Forelimb muscle (tissue), 1 donor: Measurements from ENCODE around the gene RAB37. TPM values are rescaled to one million over a fixed set of nuclear protein-coding genes. Genes with fewer than 3 reads are reported as not detected.

ENCODE experiments used
- DNase-seq: peaks from one replicate; pipeline ENCODE4 v3.0.0-alpha.2; 2013; ENCODE audit warnings: low read depth
- polyA plus RNA-seq: library from polyadenylated mRNA; unstranded; fragments of 120-200 nt; gene quantifications from one replicate; pipeline ENCODE4 v1.2.1, GENCODE V29; 2013; ENCODE audit not compliant: insufficient read length

The RAB37 gene
- polyA plus RNA-seq, 1 donor = 0.90 TPM

DNA sequence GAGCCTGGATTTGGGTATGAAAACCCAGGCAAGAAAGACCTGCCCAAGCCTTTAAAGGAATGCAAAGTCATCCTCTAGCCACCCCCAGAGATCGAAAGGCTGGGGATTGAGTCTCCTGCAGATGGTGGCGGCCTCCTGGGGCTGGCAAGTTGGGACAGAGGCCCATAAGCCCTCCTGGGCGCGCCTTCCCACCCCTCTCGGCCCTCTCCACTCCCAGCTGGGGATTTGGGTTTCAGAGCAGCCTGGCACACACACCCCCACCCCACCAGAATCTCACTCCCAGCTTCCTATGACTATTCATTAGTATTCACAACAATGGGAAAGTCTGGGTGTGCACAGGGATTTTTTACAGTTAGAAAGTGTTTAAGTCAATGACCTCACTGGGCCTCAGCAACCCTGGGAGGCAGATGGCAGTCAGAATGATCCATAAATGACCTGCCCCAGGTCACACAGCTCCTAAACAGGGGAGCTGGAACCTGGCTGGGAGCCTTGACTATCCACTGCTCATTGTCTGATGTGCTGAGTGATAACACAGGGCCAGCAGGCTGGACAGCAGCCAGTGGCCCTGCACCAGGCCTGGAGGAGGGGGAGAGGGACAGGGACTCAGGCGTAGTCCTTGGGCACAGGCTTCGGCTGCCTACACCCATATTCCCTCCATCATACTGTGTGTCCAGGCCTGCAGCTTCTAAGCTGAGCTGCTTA is 23.5 kb downstream of the RAB37 start:
- no peak for DNase-seq

DNA sequence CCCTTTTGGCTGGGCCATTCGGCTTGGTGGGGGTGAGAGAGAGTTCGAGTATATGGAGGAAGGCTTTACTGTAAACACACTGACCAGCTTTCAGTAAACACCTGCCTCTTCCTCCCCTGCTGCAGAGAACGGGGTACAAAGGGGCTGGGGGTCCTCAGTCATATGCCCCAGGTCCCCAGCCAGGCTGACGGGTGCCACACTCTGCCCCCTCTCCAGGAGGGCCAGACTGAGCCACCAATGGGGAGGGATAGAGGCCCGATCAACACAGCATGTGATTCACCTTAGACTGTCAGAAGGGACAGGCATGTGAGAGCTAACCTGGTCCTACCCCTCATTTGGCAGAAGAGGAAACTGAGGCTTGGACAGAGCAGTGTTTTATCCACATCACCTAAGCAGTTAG is 24.4 kb downstream of the RAB37 start:
- DNase-seq = no peak

DNA sequence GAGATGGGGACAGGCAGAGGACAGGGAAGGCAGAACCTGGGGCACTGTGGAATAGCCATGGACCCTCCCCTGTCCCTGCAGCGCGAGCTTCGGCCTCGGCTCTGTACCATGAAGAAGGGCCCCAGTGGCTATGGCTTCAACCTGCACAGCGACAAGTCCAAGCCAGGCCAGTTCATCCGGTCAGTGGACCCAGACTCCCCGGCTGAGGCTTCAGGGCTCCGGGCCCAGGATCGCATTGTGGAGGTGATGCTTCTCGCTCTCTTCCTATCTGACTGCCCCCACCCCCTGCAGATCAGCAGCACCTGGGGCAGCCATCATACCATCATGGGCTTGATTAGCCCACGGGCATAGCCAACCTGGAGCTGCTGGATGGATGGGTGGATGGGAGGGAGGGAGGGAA is 24.9 kb downstream of the RAB37 start:
- no peak for DNase-seq

DNA sequence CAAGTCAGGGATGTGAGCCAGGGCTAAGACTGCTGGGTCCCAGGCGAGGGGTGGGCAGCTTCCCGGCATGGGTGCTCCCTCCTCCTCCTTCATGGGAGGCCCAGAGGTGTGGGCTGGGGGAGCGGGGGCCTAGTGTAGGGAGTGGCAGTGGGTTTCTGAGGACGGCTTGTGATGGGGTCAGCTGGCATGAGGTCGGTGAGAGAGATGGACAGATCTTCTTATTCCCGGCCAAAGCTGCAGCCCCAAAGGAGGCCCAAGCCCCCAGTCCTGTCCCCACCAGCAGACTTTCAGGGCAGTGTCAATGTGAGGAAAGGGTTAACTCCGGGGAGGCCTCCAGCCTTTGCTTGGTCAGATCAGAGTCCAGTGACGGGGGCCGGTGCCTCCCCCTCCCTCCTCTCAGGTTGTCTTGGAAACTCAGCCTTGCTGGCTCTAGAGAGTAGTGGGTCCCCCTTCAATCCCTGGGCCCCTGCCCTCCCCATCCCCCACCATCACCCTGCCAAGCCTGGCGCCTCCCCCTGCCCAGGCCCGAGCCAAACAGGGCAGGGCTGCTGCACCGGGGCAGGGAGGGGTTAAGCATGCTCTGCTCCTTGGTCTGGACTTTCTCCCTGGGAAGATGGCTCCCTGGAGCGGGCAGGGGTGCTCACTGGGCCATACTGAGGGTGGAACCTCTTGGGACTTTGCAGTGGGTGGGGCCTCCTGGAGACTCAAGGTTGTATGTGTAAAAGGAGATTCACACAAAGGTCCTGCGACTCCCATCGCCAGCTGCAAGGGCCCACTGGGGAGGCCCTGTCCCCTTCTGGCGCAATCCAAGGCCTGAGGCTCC is 26.7 kb downstream of the RAB37 start:
- DNase-seq = no peak

DNA sequence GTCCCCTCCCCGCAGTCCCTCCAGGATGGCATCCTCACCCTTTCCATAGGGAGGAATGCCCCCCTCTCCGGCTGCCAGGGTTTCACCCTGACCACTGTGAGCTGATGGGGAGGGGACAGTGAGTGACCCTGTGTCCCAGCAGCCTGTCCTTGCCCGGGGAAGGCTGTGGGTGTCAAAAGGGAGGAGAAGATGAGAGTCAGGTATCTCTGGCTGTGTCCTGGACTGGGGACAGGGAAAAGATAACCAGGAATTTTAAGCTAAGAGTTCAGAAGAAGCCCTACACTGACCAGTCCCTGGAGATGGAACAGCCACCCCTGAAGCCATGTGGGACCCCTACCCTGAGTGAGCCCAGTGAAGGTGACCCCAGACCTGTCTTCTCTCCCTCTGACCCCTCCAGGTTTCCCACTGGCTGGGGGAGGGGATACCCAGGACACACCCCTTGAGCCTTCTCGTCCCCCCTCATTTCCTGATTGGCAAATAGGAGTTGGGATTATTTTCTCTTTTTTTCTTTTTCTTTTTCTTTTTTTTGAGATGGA is 27.8 kb downstream of the RAB37 start:
- DNase-seq = no peak

DNA sequence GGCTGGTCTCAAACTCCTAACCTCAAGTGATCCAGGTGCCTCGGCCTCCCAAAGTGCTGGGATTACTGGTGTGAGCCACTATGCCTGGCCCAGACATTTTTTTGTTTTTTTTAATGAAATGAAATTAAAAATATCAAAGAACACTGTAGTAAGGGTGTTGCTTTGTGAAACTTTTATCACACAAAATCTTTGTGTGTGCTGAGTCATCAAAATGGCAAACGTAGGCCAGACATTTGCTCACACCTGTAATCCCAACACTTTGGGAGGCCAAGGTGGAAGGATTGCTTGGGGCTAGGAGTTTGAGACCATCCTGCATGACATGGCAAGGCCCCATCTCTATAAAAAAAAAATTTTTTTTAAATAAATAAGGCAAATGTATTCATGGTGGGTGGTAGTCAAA is 29.4 kb downstream of the RAB37 start:
- DNase-seq = no peak

DNA sequence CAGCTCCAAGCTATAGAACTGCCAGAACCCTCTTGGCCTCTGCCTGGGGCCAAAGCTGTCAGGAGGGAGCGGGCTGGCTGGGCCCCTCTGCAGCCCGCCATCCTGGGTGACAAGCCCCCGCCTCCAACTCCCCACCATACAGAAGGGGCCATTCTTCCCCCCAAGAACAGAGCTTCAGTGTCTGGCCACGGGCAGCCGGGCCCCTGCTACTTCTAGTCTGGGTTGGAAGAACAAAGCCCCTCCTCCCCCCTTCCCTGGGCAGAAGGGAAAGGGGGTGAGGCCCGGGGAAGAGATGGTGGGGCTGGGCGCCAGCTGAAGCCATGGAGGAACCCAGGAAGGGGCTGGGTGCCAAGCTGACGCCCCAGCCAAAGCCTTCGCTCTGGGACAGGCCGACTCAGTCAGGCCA is 30.1 kb downstream of the RAB37 start:
- no peak for DNase-seq

DNA sequence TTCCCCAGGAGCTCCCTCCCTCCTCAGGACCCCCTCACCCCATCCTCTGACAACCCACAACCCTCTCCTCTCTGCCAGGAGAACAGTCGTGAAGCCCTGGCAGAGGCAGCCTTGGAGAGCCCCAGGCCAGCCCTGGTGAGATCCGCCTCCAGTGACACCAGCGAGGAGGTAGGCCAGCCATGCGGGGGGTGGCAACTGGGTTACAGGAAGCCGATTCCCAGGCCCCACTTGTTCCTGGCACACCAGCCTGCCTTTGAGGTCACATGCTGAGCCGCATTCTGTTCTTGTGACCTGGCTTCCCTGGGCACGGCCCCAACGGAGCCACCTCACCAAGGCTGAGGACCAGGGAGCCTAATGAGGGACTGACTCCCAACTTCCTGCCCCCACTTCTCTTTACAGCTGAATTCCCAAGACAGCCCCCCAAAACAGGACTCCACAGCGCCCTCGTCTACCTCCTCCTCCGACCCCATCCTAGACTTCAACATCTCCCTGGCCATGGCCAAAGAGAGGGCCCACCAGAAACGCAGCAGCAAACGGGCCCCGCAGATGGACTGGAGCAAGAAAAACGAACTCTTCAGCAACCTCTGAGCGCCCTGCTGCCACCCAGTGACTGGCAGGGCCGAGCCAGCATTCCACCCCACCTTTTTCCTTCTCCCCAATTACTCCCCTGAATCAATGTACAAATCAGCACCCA is 31.2 kb downstream of the RAB37 start:
- no peak for DNase-seq

DNA sequence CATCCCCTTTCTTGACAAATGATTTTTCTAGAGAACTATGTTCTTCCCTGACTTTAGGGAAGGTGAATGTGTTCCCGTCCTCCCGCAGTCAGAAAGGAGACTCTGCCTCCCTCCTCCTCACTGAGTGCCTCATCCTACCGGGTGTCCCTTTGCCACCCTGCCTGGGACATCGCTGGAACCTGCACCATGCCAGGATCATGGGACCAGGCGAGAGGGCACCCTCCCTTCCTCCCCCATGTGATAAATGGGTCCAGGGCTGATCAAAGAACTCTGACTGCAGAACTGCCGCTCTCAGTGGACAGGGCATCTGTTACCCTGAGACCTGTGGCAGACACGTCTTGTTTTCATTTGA is 31.7 kb downstream of the RAB37 start:
- DNase-seq = no peak

DNA sequence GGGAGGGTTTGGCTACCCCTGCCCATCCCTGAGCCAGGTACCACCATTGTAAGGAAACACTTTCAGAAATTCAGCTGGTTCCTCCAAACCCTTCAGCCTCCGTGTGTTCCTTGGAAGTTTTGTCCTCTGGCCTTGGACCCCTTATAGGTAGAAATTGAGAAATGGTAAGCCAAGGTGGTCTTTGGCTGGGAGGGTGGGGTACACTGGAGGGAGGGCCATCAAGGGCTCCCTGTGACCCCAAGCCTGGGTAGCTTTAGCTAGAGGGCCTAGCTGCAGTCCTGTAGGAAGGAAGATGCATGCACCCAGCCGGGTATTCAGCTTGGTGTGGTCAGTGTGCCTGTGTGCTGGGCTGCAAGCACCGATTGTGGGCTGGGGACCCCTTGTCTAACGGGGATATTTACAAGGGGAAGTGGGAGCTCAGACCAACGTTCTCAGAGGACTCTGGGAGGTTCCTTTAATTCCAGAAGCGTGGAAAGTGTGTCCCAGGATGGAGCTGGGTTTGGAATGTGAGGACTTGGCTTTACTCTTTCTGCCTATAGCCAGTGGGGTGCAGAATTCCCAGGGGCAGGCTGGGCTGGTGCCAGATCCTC is 32.3 kb downstream of the RAB37 start:
- no peak for DNase-seq

DNA sequence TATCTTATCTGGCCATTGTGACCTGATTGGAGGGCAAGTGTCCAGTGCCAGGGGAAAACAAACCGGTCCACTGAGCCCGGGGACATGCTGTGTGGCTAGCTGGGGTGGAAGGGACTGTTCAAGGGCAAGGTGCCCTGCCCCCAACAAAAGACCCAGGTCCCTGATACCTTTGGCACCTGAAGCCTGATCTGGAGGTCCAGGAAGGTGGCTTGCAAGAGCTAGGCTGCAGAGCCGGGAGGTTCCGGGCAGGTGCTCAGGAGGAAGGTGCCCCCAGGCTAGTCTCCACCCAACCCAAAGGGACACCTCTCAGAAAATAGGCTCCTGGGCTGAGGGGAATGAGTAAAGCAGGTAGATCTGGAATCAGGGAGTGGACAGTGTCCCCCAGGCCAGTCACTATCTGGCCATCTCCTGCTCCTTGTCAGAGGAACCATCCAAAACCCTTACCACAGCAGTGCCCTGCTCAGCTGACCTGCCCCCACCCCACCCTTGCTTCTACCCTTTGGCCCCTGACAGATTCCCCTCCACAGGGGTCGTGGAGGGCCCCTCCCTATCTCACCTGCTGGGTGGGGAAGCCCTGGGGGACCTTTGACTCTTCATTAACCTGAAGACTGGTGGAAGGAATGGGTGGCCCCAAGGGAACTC is 32.9 kb downstream of the RAB37 start:
- no peak for DNase-seq

DNA sequence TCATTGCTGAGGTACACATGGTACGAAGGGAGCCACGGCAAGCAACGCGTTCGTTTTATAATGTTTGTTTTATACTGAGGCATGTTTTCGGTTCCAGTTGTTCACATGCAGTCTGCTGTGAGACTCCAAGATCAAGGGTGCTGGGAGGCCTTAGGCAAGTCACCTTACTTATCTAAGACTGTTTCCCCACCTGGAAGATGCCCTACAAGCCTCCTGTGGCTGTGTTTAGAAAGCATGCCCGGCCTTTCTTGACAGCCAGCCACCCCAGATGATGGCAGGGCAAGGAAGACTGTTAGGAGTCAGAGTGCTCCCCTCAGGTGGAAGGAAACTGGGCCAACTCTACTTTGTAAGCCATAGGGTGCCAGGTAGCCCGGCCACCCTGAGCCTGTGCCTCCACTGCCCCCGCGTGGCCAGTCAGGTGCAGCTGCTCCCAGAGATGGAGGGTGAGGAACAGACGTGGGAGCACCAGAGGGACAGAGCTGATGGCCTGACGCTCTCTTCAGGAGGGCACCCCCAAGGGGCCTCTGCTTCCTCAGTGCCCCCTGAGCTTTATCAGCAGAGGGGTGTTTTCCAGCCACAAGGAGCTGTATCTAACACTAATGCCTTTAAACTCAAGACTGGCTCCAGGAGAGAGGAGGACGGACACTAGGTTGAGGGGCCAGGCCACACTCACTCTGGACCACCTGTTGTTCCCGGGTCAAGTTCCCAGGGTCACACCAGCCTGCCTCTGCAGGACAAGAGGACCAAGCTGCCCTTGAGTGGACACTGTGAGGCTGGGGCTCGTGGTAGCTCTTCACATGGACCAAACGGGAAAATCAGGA is 33.7 kb downstream of the RAB37 start:
- no peak for DNase-seq

DNA sequence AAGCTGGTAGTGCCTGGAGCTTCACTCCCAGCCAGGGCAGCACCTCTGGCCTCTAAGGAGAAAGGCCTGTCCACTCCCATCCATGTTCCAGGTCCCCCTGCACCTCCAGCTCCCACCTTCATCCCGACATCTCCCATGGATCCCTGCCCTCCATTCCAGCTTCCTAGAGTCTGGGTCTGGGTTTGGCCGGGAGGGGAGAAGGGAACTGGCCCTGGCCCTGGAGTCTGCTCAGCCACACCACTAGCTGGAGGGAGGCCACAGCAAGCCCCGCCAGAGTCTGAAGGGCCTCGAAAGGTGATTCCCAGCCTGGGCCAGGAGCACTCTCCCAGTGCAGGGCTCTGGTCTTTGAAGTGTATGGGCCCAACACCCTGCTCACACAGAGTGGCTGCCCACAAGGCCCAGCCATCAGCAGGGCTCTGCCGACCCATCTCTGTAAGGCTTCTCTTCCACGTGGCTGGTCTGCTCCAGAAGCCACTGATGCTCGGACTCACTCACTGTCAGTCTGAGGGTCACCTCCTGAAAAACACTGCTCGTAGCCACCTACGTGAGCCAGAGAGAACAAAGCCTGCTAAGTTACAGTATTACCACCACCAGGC is 34.4 kb downstream of the RAB37 start:
- no peak for DNase-seq

DNA sequence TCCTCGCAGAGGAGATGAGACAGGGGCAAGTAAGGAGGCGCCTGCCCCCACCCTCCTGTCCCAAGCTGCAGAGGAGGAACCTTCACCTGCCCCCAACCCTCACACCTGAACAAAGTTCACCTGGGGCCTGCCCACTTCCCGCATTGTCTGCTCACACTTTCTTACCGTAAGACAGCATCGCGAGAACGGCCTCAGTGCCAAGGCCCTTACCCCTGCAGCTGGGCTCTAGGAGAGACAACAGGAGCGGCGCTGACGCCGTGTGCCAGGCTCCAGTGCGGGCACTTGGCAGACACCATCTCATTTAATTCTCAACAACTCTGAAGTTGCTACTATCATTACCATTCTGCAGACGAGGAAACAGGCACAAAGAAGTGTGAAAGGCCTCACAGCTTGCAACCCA is 35.0 kb downstream of the RAB37 start:
- DNase-seq = no peak

DNA sequence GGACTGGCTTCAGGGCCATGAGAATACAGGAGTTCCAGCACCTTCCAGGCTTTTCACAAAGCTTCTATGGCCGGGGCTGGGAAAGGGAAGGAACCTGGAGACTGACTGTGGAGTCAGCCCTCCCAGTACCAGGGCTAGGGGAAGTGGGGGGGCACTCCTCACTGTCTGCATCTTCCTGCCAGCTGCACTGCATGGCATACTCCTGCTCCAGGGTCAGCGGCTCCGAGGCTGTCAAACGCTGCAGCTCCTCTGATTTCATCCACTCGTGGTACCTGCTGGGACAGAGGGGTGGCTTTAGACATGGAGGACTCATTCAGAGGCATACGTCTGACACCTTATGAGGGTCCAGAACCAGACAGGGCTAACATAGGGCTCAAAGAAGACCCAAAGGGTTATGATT is 36.4 kb downstream of the RAB37 start:
- no peak for DNase-seq

DNA sequence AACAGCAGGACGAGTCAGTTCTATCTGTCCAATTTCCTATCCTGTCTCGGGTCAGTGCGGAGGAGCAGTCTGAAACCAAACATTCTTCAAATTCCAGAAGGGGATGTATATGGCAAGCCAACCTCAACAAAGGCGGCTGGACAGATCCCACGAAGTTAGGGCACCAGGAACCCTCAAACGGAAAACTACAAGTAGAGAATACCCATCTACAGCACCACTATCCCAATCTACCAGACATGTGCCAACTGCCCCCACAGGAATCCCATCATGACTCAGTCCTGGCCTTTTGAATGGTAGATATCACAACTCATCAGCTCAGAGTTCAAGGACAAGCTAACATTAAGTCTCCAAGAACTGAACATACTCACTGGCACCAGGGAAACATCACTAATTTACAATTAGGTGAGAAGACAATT is 36.8 kb downstream of the RAB37 start:
- DNase-seq = no peak

DNA sequence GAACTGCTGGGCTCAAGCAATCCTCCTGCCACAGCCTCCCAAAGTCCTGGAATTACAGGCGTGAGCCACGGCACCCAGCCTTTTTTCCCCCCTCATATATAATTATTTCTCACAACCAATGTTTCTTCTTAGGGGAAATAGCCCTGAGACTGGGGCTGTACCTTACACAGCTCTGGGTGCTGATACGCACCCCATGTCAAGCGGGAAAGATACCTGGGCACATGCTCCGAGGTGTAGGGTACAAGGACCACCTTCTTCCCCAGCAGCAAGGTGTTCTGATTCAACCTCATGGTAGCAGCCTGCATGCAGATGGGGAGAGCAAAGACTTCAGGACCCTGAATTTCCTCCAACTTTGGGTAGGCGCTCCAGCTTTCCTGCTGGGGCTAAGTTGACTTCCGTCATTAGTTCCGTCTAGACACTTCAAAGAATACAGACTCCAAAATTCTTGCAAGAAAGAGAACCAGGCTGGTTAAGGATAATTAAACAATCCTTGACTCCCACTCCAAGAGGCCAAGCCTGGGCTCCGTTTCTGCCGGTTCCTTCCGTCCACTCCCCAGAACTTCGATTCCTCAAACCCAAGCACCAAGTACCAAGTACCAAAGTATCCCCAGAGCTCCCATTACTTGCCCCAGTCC is 38.5 kb downstream of the RAB37 start:
- no peak for DNase-seq

DNA sequence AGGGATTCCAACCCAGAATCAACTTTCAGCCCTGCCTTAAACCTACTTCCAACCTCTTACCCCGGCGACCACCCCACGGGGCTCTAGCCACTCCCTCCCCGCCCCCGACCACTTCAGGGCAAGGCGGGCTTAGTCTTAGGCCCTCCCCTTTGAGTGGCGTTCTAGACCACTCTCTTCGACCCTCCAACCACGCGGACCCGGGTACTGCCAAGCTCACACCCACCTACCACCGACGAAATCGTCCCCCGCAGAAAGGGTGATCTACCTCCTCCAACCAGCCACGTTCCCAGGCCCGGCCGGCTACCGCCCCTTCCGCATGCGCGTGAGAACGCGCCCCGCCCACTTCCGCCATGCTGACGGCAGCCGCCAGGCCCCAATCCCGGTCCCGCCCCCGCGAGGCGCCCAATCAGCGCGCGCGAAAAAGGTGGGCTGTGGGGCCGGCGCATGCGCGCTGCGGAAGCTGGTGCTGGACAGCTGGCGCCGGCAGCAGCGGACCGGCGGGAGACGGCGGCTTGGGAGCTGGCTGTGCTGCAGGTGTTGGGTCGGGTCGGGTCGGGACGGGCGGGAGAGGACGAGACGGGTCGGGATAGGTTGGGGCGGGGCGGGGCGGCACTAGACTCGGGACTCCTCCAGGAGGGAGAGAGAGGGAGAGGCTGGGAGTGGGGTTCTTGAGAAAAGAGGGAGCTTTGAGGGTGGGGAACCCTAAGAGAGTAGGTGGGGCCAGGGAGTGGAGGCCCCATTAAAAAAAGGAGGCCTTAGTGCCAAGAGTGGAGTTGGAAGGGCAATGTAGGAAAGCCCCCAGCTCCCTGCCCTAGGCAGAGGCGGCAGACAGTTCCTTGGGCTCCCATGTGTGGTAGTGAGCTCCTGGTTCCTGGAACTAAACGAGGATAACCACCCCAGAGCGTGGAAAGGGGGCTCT is 39.2 kb downstream of the RAB37 start, which contains the start of gene NAT9:
Gene NAT9, minus strand, starts transcription at position 302 of the 919 bp plus-strand sequence. CDS start 647 bp downstream, outside the sequence.
- DNase-seq = peak; percentile 90

DNA sequence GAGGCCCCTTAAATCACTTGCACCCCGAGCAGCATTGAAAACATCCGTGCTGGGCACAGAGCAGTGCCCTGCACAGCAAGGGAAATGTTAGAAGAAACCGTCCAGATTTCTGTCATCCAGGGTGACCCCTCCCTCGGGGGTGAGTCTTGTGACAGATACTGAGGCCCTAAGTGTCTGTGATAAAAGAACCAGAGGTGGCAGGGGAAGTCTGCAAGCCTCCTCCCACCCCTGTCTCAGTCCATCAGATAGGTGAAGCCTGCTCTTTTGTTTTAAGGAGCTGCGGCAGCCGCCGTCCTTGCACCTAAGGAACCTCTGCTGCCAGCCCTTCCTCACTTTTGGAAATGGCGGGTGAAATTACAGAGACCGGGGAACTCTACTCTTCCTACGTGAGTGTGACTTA is 39.9 kb downstream of the RAB37 start:
- no peak for DNase-seq
